NB4 (cell line): Measurements from ENCODE around the gene SHB.

Experiments
- CTCF ChIP-seq: IDR thresholded peaks from one replicate; pipeline ENCODE4 v1.5.1; 2012; ENCODE audit warnings: low read depth, low read length
- MAX ChIP-seq: IDR thresholded peaks from 2 replicates; pipeline ENCODE4 v1.6.1; 2011; ENCODE audit warnings: low read depth, low read length
- MYC ChIP-seq: IDR thresholded peaks from 2 replicates; pipeline ENCODE4 v1.6.1; 2011; ENCODE audit warnings: low read depth, low read length

GRCh38 chr9:37984672-37985611 lies 84.1 kb downstream of the SHB start:
- TF ChIP-seq CTCF (no peak), MYC (no peak), MAX (no peak)
